GM12872 (cell line): ENCODE measurements around the gene OTUD4.

Experiments used
- CTCF ChIP-seq: IDR thresholded peaks from 3 replicates; pipeline ENCODE4 v1.5.1; 2011; ENCODE audit warnings: low read depth, mild to moderate bottlenecking, low read length, moderate library complexity; ENCODE audit not compliant: insufficient read depth

OTUD4 gene

GRCh38 chr4:145090380-145090779 is 90.0 kb downstream of the OTUD4 start:
- TF ChIP-seq CTCF = no peak

- TF ChIP-seq CTCF = no peak
Observed at GRCh38 chr4:145083891-145084605, 96.3 kb downstream of the OTUD4 start.
